HTERT RPE-1 (cell line): ENCODE results near the gene EEF1A2.

Source experiments
- in situ Hi-C: fragments of 300-500 bp; cut with MboI; formaldehyde crosslinking; loops from 4 replicates; pipeline ENCODE4 v1.14.3; 2020; ENCODE audit warnings: low sequenced_read_pairs

Gene EEF1A2

GRCh38 chr20:63498960-63499337 lies at the start of gene EEF1A2:
Gene EEF1A2 (minus strand): TSS chr20:63499083. CDS start chr20:63497763, 1,320 bp downstream.
- in situ Hi-C loops: no loop called here

- in situ Hi-C loops: no loop called here
These were observed 49.7 kb upstream of the EEF1A2 start for GRCh38 chr20:63548542-63548941.

GRCh38 chr20:63547725-63548480 lies 49.0 kb upstream of the EEF1A2 start, which contains the start of gene SRMS:
Gene SRMS (minus strand): TSS chr20:63547749. CDS start chr20:63547463, 286 bp downstream.
- in situ Hi-C loops: no loop called here

GRCh38 chr20:63546956-63547724 lies 48.3 kb upstream of the EEF1A2 start:
- in situ Hi-C loops: no loop called here

GRCh38 chr20:63546256-63546955 lies 47.5 kb upstream of the EEF1A2 start:
- in situ Hi-C loops: no loop called here

GRCh38 chr20:63545814-63546213 lies 46.9 kb upstream of the EEF1A2 start:
- in situ Hi-C loops: no loop called here

GRCh38 chr20:63544958-63545516 lies 46.2 kb upstream of the EEF1A2 start:
- in situ Hi-C loops: no loop called here

GRCh38 chr20:63544241-63544957 lies 45.5 kb upstream of the EEF1A2 start:
- in situ Hi-C loops: no loop called here

- in situ Hi-C loops: no loop called here
These were observed 44.9 kb upstream of the EEF1A2 start for GRCh38 chr20:63543733-63544132.

- in situ Hi-C loops: no loop called here
These were observed 44.2 kb upstream of the EEF1A2 start for GRCh38 chr20:63543131-63543530.

- in situ Hi-C loops: no loop called here
These were observed 43.8 kb upstream of the EEF1A2 start for GRCh38 chr20:63542696-63543095.

- in situ Hi-C loops: no loop called here
These were observed 43.2 kb upstream of the EEF1A2 start for GRCh38 chr20:63542031-63542559.

GRCh38 chr20:63541371-63541770 lies 42.5 kb upstream of the EEF1A2 start:
- in situ Hi-C loops: no loop called here

- in situ Hi-C loops: no loop called here
These were observed 41.7 kb upstream of the EEF1A2 start for GRCh38 chr20:63540417-63541186.

- in situ Hi-C loops: no loop called here
These were observed 40.8 kb upstream of the EEF1A2 start for GRCh38 chr20:63539441-63540370.

- in situ Hi-C loops: no loop called here
These were observed 40.2 kb upstream of the EEF1A2 start for GRCh38 chr20:63539092-63539430.

GRCh38 chr20:63538204-63539091 lies 39.6 kb upstream of the EEF1A2 start:
- in situ Hi-C loops: no loop called here
